Central memory CD8-positive, alpha-beta T cell (primary cell): ENCODE measurements around the gene MRPL49.

ENCODE experiments used
- ATAC-seq: fragments of 150-1000 bp; cut with Tn5 transposase; replicated peaks from 2 replicates; pipeline ENCODE4 v1.10.0; 2022; ENCODE audit warnings: mild to moderate bottlenecking, moderate FRiP score, moderate number of reproducible peaks; ENCODE audit not compliant: poor library complexity, severe bottlenecking; ENCODE audit errors: extremely low read depth
- DNase-seq, 2 donors: peaks; one replicate each; pipeline ENCODE4 v3.0.0; 2021; ENCODE audit warnings: low spot score in 2 of 2
- H3K27ac Mint-ChIP-seq: one replicate; pipeline ENCODE4 v1.8.0; 2022; ENCODE audit warnings: low read depth, mild to moderate bottlenecking, moderate library complexity, mixed read lengths
- H3K27me3 Mint-ChIP-seq: one replicate; pipeline ENCODE4 v1.8.0; 2022; ENCODE audit warnings: mixed read lengths
- H3K36me3 Mint-ChIP-seq: one replicate; pipeline ENCODE4 v1.8.0; 2022; ENCODE audit warnings: mild to moderate bottlenecking, moderate library complexity, mixed read lengths; ENCODE audit not compliant: insufficient read depth
- H3K4me1 Mint-ChIP-seq: one replicate; pipeline ENCODE4 v1.8.0; 2022; ENCODE audit warnings: mixed read lengths
- H3K4me3 Mint-ChIP-seq: one replicate; pipeline ENCODE4 v1.8.0; 2022; ENCODE audit warnings: mild to moderate bottlenecking, moderate library complexity, mixed read lengths
- H3K9me3 Mint-ChIP-seq: one replicate; pipeline ENCODE4 v1.8.0; 2022; ENCODE audit warnings: mixed read lengths

Gene MRPL49

DNA sequence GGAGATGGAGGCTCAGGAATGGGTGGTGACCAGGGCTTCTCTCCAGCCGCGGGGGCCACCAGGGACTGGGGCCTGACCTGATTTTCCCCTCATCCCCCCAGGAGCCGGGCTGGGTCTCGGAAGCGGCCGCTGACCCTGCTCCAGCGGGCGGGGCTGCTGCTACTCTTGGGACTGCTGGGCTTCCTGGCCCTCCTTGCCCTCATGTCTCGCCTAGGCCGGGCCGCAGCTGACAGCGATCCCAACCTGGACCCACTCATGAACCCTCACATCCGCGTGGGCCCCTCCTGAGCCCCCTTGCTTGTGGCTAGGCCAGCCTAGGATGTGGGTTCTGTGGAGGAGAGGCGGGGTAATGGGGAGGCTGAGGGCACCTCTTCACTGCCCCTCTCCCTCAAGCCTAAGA is 34.3 kb upstream of the MRPL49 start:
- no peak overlapping the region for H3K4me3 Mint-ChIP-seq
- ATAC-seq (no peak), DNase-seq (no peak)
- H3K36me3 Mint-ChIP-seq = peaks cover 25% of the 10 kb centered on the region
- peaks cover 29% of the 10 kb centered on the region for H3K4me1 Mint-ChIP-seq
- H3K27me3 Mint-ChIP-seq = no peaks in the 10 kb centered on the region
- no peaks in the 10 kb centered on the region for H3K9me3 Mint-ChIP-seq
- no peak overlapping the region for H3K27ac Mint-ChIP-seq

DNA sequence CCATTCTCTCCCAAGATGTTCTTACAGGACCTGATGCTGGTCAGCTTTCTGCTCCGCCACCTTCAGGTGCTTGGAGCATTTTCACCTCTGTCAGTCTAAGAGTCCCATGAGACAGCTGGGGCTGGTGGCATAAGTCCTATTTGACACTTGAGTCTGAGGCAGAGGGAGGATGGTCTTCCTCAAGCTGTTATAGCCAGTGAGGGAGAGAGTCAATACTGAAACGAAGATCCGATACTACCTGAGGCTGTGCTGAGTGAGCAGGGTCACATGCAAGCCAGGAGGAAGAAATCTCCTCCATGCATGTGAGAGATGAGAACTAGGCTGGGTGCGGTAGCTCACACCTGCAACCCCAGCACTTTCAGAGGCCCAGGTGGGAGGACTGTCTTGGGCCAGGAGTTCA is 32.5 kb upstream of the MRPL49 start:
- H3K36me3 Mint-ChIP-seq = peaks cover 11% of the 10 kb centered on the region
- H3K4me3 Mint-ChIP-seq = no peak overlapping the region
- no peaks in the 10 kb centered on the region for H3K9me3 Mint-ChIP-seq
- ATAC-seq = no peak
- no peak overlapping the region for H3K27ac Mint-ChIP-seq
- H3K4me1 Mint-ChIP-seq = peaks cover 12% of the 10 kb centered on the region
- no peak for DNase-seq
- H3K27me3 Mint-ChIP-seq = no peaks in the 10 kb centered on the region

DNA sequence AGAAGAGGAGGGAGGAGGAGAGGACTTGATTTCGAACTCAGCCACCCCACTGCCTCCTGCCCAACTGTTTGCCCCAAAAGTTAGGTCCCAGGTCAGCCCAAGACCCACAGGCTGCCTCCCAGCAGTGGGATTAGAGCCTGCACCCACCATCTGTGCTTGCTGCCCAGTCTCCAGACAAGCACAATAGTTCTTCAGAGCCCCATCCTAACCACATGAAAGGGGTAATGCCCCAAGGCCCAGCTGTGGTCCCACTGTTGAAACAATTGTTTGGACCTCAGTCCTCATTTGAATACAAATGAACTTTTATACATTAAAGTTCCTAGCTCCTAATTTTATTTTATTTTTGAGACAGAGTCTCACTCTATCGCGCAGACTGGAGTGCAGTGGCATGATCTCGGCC is 31.5 kb upstream of the MRPL49 start:
- DNase-seq (no peak), ATAC-seq (no peak)
- Mint-ChIP-seq H3K4me1 (peaks cover 4% of the 10 kb centered on the region), H3K27ac (no peak overlapping the region), H3K36me3 (peaks cover 6% of the 10 kb centered on the region), H3K27me3 (no peaks in the 10 kb centered on the region), H3K4me3 (no peak overlapping the region), H3K9me3 (no peaks in the 10 kb centered on the region)

DNA sequence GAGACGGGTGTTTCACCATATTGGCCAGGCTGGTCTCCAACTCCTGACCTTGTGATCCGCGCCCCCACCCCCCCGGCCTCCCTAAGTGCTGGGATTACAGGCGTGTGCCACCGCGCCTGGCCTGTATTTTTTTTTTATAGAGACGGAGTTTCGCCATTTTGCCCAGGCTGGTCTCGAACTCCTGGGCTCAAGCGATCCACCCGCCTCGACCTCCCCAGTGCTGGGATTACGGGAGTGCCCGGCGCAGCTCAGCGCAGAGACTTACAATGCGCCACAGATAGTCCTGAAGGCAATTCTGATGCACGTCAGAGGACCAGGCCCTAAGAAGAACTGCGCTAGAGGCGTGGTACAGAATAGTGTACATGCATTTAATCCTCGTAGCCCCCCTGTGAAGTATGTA is 26.7 kb upstream of the MRPL49 start:
- H3K27me3 Mint-ChIP-seq = no peaks in the 10 kb centered on the region
- ATAC-seq (no peak), DNase-seq (no peak)
- H3K4me3 Mint-ChIP-seq = peak overlapping the region; percentile 81
- H3K36me3 Mint-ChIP-seq = peaks cover 2% of the 10 kb centered on the region
- H3K4me1 Mint-ChIP-seq = peaks cover 11% of the 10 kb centered on the region
- H3K9me3 Mint-ChIP-seq = no peaks in the 10 kb centered on the region
- peak overlapping the region; percentile 86 for H3K27ac Mint-ChIP-seq

DNA sequence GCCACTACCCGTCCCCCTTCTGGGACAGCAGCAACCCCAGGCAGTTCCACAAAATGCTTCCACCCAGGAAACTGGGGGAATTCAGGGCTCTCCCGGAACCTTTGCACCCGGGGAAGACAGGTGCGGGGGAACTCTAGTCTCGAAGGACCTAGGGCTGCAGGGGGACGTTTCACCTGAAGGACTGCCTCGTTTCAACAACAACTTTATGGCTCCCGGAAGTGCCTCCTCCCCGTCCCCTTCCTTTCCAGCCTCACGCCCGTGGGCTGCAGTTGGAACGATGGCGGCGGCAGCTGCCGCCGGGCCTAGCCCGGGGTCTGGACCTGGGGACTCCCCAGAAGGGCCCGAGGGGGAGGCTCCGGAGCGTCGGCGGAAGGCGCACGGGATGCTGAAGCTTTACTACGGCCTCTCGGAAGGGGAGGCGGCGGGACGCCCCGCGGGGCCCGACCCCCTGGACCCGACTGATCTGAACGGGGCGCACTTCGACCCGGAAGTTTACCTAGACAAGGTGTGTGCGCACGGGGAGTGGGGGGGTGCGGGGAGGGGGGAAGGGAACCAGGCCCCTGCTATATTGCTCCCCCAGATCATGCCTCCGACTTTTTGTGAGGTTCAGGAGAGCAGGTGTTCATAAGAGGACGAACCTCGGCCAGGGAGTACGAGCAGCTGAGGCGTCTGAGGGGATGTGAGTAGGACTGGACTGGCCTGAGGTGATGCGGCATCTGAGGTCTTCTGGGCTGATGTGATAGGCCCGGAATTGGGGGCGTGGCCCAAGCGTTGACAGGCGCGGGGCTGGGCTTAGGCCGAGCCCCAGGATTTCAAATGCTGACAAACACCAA is 25.9 kb upstream of the MRPL49 start, which contains the start of gene VPS51:
Gene VPS51 (plus strand): TSS at position 241 of the 833 bp plus-strand sequence. CDS start 37 bp downstream, at position 278.
- Mint-ChIP-seq H3K4me1 (peaks cover 11% of the 10 kb centered on the region), H3K36me3 (peaks cover 2% of the 10 kb centered on the region), H3K27me3 (no peaks in the 10 kb centered on the region), H3K4me3 (peak within 1 kb of the TSS; percentile 81), H3K27ac (peak within 1 kb of the TSS; percentile 86), H3K9me3 (no peaks in the 10 kb centered on the region)
- DNase-seq (peak; percentile 78 to 81), ATAC-seq (peak; percentile 90)

DNA sequence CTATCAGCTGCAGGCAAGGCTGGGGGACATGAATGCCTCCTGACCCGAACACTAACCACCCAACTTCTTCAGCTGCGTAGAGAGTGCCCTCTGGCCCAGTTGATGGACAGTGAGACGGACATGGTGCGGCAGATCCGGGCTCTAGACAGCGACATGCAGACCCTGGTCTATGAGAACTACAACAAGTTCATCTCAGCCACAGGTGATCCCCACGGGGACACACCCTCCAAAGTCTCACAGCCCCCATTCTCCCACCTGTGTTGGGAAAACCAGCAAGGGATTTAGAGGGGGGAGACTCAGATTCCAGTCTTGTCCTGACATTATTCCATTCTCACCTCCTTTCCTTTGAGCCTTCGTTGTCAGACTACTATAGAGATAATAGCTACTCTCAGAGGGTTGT is 25.2 kb upstream of the MRPL49 start:
- DNase-seq (no peak), ATAC-seq (no peak)
- Mint-ChIP-seq H3K4me3 (peak overlapping the region; percentile 81), H3K27ac (peak overlapping the region; percentile 86), H3K36me3 (peaks cover 2% of the 10 kb centered on the region), H3K27me3 (no peaks in the 10 kb centered on the region), H3K9me3 (no peaks in the 10 kb centered on the region), H3K4me1 (peaks cover 11% of the 10 kb centered on the region)

DNA sequence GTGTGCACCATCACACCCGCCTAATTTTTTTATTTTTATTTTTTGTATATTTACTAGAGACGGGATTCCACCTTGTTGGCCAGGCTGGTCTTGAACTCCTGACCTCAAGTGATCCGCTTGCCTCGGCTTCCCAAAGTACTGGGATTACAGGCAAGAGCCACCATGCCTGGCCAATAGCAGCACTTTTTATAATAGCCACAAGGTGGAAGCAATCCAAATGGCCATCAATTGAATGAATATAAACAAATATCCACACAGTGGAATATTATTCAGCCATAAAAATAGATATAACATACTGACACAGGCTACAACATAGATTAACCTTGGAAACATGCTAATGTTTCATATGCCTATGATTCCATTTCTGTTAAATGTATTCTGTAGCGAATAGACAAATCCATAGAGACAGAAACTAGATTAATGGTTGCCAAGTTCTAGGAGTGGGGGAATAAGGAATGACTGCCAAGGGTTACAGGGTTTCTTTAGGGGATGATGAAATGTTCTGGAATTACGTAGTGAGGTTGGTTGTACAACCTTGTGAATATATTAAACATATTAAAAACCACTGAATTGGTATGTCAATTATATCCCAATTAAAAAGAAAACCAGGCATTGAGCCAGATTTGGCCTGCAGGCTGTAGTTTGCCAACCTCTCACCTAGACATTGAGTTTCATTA is 21.3 kb upstream of the MRPL49 start:
- H3K27me3 Mint-ChIP-seq = no peaks in the 10 kb centered on the region
- peaks cover 9% of the 10 kb centered on the region for H3K36me3 Mint-ChIP-seq
- peaks cover 17% of the 10 kb centered on the region for H3K4me1 Mint-ChIP-seq
- no peak for DNase-seq
- H3K4me3 Mint-ChIP-seq = no peak overlapping the region
- ATAC-seq = no peak
- no peaks in the 10 kb centered on the region for H3K9me3 Mint-ChIP-seq
- no peak overlapping the region for H3K27ac Mint-ChIP-seq

DNA sequence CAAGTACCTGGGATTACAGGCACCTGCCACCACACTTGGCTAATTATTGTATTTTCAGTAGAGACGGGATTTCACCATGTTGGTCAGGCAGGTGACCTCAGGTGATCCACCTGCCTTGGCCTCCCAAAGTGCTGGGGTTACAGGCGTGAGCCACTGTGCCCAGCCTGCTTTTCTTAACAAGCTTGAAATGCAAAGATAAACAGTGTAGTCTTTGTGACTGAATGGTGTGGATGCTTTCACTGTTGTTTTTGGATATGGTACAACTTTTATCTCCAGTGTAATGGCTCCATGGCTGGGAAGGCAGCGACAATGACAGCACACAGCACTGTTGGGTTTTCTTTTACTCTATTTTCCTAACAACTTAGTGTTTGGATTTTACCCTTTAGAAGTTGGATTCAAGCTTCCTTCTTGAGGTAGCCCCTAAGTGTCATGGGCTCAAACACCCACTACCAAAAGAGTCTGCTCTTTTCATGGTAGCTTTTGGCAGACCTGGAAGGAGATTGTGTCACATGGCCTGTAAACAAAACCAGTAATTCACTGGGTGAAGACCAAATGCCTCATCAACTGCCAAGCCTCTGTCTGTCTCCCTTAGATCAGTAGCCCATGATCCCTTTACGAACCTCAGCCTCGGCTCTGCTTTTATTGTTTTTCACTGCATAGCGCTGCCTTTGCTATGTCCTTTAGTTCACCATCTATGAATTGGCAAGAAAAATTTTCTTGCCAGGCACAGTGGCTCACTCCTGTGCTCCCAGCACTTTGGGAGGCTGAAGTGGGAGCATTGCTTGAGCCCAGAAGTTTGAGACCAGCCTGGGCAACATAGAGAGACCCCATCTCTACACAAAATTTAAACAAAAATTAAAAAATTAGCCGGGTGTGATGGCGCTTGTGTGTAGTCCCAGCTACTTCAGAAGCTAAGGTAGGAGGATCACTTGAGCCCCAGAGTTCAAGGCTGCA is 19.7 kb upstream of the MRPL49 start:
- DNase-seq (no peak), ATAC-seq (no peak)
- Mint-ChIP-seq H3K27me3 (no peaks in the 10 kb centered on the region), H3K27ac (no peak overlapping the region), H3K4me3 (no peak overlapping the region), H3K9me3 (no peaks in the 10 kb centered on the region), H3K4me1 (peaks cover 14% of the 10 kb centered on the region), H3K36me3 (peaks cover 15% of the 10 kb centered on the region)

DNA sequence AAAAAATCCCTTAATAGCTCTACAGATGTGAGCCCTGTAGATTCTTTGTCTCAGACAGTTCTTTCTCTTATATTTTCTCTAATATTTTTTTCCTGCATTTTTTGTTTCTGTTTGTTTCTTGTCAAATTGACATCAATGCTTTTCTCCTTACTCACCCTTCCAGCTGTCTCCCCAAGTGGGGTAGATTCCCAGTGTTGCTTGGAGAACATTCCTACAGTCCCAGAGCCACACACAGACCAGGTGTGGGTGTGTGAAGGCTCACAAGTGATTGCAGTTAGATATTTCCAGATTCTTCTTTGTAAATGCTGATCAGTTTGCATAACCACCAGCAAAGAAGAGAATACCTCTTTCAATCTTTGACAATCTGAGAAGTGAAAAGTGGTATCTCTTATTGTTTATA is 18.6 kb upstream of the MRPL49 start:
- H3K27me3 Mint-ChIP-seq = no peaks in the 10 kb centered on the region
- no peak overlapping the region for H3K4me3 Mint-ChIP-seq
- DNase-seq (no peak), ATAC-seq (no peak)
- peaks cover 18% of the 10 kb centered on the region for H3K36me3 Mint-ChIP-seq
- no peaks in the 10 kb centered on the region for H3K9me3 Mint-ChIP-seq
- H3K27ac Mint-ChIP-seq = no peak overlapping the region
- H3K4me1 Mint-ChIP-seq = peaks cover 14% of the 10 kb centered on the region

DNA sequence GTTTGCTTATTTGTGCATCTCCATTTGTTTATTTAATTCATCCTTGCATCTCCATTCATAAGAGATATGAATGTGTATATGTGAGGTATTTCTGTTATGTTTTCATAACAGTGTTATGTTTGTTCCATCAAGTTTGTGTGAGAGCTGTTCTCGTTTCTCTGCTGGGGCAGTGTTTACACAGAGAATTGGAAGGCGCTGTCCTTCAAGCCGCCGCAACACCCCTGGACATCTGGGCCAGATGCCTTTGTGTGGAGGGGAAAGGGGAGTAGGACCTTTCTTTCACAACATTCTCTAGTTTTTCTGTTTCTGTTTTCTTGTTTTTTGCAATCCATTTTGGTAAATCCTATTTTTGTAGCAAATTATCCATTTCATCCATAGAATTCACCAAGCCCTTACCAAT is 17.5 kb upstream of the MRPL49 start:
- Mint-ChIP-seq H3K36me3 (peaks cover 22% of the 10 kb centered on the region), H3K4me3 (no peak overlapping the region)
- ATAC-seq = no peak

DNA sequence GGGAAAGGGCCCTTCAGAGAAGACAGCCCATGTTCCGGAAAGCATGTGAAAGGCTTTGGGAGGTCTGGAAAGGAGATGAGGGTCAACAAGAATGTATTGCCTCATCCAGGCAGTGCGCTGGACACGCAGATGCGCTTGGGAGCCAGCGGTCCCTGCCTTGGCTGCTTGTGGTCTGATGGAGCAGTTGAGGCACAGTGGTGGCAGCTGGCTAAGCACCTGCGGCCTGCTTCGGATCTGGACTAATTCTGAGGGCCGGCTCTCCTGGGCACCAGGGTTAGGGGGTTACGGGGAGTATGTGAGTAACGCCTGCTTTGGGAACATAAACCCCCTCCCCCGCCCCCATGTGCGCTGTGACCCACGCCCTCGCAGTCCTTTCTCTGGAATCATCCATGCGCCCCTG is 15.0 kb upstream of the MRPL49 start:
- H3K4me1 Mint-ChIP-seq = peaks cover 29% of the 10 kb centered on the region
- H3K27ac Mint-ChIP-seq = no peak overlapping the region
- H3K27me3 Mint-ChIP-seq = no peaks in the 10 kb centered on the region
- no peak overlapping the region for H3K4me3 Mint-ChIP-seq
- ATAC-seq (no peak), DNase-seq (no peak)
- H3K36me3 Mint-ChIP-seq = peaks cover 32% of the 10 kb centered on the region
- no peaks in the 10 kb centered on the region for H3K9me3 Mint-ChIP-seq

More for the DNA sequence above, 17.5 kb upstream of the MRPL49 start:
- Mint-ChIP-seq H3K9me3 (no peaks in the 10 kb centered on the region), H3K4me1 (peaks cover 8% of the 10 kb centered on the region), H3K27me3 (no peaks in the 10 kb centered on the region), H3K27ac (no peak overlapping the region)
- DNase-seq = no peak

DNA sequence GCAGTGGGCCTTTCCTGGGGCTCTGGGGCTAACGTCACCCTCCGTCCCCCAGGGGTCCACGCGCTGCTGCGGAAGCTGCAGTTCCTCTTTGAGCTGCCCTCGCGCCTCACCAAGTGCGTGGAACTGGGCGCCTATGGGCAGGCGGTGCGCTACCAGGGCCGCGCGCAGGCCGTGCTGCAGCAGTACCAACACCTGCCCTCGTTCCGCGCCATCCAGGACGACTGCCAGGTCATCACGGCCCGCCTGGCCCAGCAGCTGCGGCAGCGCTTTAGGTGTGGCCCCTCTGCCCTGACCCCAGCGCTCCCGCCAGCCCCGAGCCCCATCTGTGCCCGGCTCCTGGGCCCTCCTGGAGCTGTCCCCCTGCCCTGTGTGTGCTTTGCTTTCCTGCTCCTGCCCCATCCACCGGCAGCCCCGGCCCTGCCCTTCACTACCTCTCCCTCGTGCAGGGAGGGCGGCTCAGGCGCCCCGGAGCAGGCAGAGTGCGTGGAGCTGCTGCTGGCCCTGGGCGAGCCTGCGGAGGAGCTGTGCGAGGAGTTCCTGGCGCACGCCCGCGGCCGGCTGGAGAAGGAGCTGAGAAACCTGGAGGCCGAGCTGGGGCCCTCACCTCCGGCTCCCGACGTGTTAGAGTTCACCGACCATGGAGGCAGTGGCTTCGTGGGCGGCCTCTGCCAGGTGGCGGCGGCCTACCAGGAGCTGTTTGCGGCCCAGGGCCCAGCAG is 14.2 kb upstream of the MRPL49 start:
- H3K9me3 Mint-ChIP-seq = no peaks in the 10 kb centered on the region
- H3K27ac Mint-ChIP-seq = no peak overlapping the region
- H3K36me3 Mint-ChIP-seq = peaks cover 33% of the 10 kb centered on the region

More for the DNA sequence above, 14.2 kb upstream of the MRPL49 start:
- ATAC-seq = no peak
- peaks cover 33% of the 10 kb centered on the region for H3K4me1 Mint-ChIP-seq
- no peak overlapping the region for H3K4me3 Mint-ChIP-seq
- DNase-seq = no peak
- no peaks in the 10 kb centered on the region for H3K27me3 Mint-ChIP-seq
